Subcutaneous adipose tissue (tissue), 4 donors: ENCODE measurements around the gene DICER1. TPM values are rescaled to one million over a fixed set of nuclear protein-coding genes. Genes with fewer than 3 reads are reported as not detected.

Experiments
- CTCF ChIP-seq: fragments of 450-650 bp; IDR thresholded peaks from one replicate; pipeline ENCODE4 v1.5.1; 2016; ENCODE audit warnings: low read depth, mild to moderate bottlenecking, control low read depth, antibody characterized with exemption, moderate library complexity
- total RNA-seq, 4 donors: library from RNA; depleted of rRNA; stranded (reverse); fragments of >200 nt; gene quantifications; one replicate each; pipeline ENCODE4 v1.1.0, GENCODE V29; 2016

DICER1 gene
- total RNA-seq, 4 donors from 2014 or later = 76.2 to 137 (median 99.0) TPM

GRCh38 chr14:95127531-95127911 lies 29.8 kb downstream of the DICER1 start:
- no peak for TF ChIP-seq CTCF

GRCh38 chr14:95126906-95127530 lies 30.3 kb downstream of the DICER1 start:
- TF ChIP-seq CTCF = no peak

- TF ChIP-seq CTCF = no peak
These were observed 31.4 kb downstream of the DICER1 start for GRCh38 chr14:95125915-95126314.

GRCh38 chr14:95125221-95125620 lies 32.1 kb downstream of the DICER1 start:
- TF ChIP-seq CTCF = no peak

GRCh38 chr14:95123891-95124579 lies 33.3 kb downstream of the DICER1 start:
- no peak for TF ChIP-seq CTCF

GRCh38 chr14:95122621-95122945 lies 34.7 kb downstream of the DICER1 start:
- no peak for TF ChIP-seq CTCF

GRCh38 chr14:95121911-95122620 lies 35.3 kb downstream of the DICER1 start:
- TF ChIP-seq CTCF = no peak
